H1 (cell line): ENCODE results near the gene MGAT4B. TPM values are rescaled to one million over a fixed set of nuclear protein-coding genes. Genes with fewer than 3 reads are reported as not detected.
A peak's percentile ranks its signal among the peaks of the same experiment; 100 is the strongest.

Experiments
- CTCF ChIA-PET: fragments of 300-600 bp; sonication (Branson Sonifier 250); formaldehyde crosslinking; loops from one replicate; lab custom pipeline; 2021; ENCODE audit not compliant: partially characterized antibody; lab: Charles Lee
- POLR2A ChIA-PET: fragments of 300-600 bp; sonication (Branson Sonifier 250); formaldehyde crosslinking; loops from one replicate; lab custom pipeline; 2021; ENCODE audit warnings: inconsistent platforms; ENCODE audit not compliant: partially characterized antibody; lab: Charles Lee
- DNase-seq, 2 experiments: peaks; one replicate each; pipeline versions ENCODE4 v3.0.0 to v3.0.0-alpha.2; 2010 to 2022; ENCODE audit warnings: low spot score in 2 of 2, low read depth in 1 of 2, mixed read lengths in 1 of 2
- FAIRE-seq: peaks from 2 replicates; lab custom pipeline; 2011; peaks lifted over from hg19 to GRCh38; lab: Jason Lieb, UNC
- H2AFZ ChIP-seq: 2 replicates; pipeline ENCODE4 v1.8.1; 2012; ENCODE audit warnings: low read length, inconsistent platforms
- H2AK5ac ChIP-seq: 2 replicates; pipeline ENCODE4 v1.6.1; 2013; ENCODE audit warnings: low read depth, low read length
- H2BK120ac ChIP-seq: replicated peaks from 2 replicates; pipeline ENCODE3; 2013; ENCODE audit warnings: low read depth, low read length, inconsistent platforms
- H2BK12ac ChIP-seq: 2 replicates; pipeline ENCODE4 v1.6.1; 2013; ENCODE audit warnings: low read depth, low read length
- H2BK15ac ChIP-seq: 2 replicates; pipeline ENCODE4 v1.6.1; 2013; ENCODE audit warnings: low read length
- H2BK20ac ChIP-seq: 2 replicates; pipeline ENCODE4 v1.6.1; 2013; ENCODE audit warnings: low read length
- H2BK5ac ChIP-seq: 2 replicates; pipeline ENCODE4 v1.6.1; 2013; ENCODE audit warnings: low read depth, low read length
- H3K14ac ChIP-seq: 2 replicates; pipeline ENCODE4 v1.6.1; 2013; ENCODE audit warnings: inconsistent platforms; ENCODE audit not compliant: insufficient read length
- H3K18ac ChIP-seq: 2 replicates; pipeline ENCODE4 v1.6.1; 2013; ENCODE audit warnings: low read length; ENCODE audit errors: extremely low read depth
- H3K23ac ChIP-seq: 2 replicates; pipeline ENCODE4 v1.6.1; 2013; ENCODE audit warnings: inconsistent platforms; ENCODE audit not compliant: insufficient read length
- H3K23me2 ChIP-seq: 2 replicates; pipeline ENCODE4 v1.6.1; 2013; ENCODE audit warnings: low read depth, low read length
- H3K27ac ChIP-seq: 2 replicates; pipeline ENCODE4 v1.6.1; 2011; ENCODE audit warnings: low read depth, low read length, inconsistent platforms
- H3K27me3 ChIP-seq, 4 experiments: replicated peaks in 1 of 4; 1 replicate in 1 of 4; 2 replicates in 3 of 4; pipeline versions ENCODE4 v1.6.1 to v1.8.1; 2011 to 2013; ENCODE audit warnings: low read length in 3 of 4, mild to moderate bottlenecking in 3 of 4, inconsistent platforms in 2 of 4, mixed read lengths in 2 of 4, moderate library complexity in 1 of 4; ENCODE audit not compliant: control insufficient read depth in 3 of 4, insufficient read depth in 3 of 4; ENCODE audit errors: extremely low read depth in 1 of 4
- H3K36me3 ChIP-seq, 4 experiments: 2 replicates each; pipeline versions ENCODE4 v1.6.1 to v1.8.1; 2011 to 2013; ENCODE audit warnings: mild to moderate bottlenecking in 4 of 4, low read length in 3 of 4, moderate library complexity in 2 of 4, control low read depth in 1 of 4, inconsistent platforms in 1 of 4; ENCODE audit not compliant: insufficient read depth in 4 of 4, control insufficient read depth in 2 of 4
- H3K4ac ChIP-seq: replicated peaks from 2 replicates; pipeline ENCODE3; 2013; ENCODE audit warnings: low read length, low read depth, mixed read lengths, inconsistent platforms; ENCODE audit not compliant: insufficient read length
- H3K4me1 ChIP-seq, 4 experiments: replicated peaks in 1 of 4; 1 replicate in 1 of 4; 2 replicates in 3 of 4; pipeline versions ENCODE4 v1.6.1 to v1.8.1; 2011 to 2013; ENCODE audit warnings: low read length in 3 of 4, inconsistent platforms in 2 of 4, mixed read lengths in 1 of 4; ENCODE audit not compliant: insufficient read depth in 4 of 4, control insufficient read depth in 3 of 4
- H3K4me2 ChIP-seq, 2 experiments: 2 replicates each; pipeline versions ENCODE4 v1.6.1 to v1.8.1; 2011 to 2013; ENCODE audit warnings: low read depth in 2 of 2, low read length in 2 of 2, control low read depth in 1 of 2, inconsistent platforms in 1 of 2, mild to moderate bottlenecking in 1 of 2; ENCODE audit not compliant: insufficient read depth in 1 of 2
- H3K4me3 ChIP-seq, 4 experiments: fragments of 200-600, 300-600 bp in 1 of 4; sonication (generic), shearing (Covaris generic), sonication (Bioruptor Twin) in 1 of 4; 2 replicates each; pipeline versions ENCODE4 v1.5.1 to v1.8.1; 2011 to 2016; ENCODE audit warnings: low read length in 4 of 4, low read depth in 3 of 4, control low read depth in 2 of 4, inconsistent platforms in 2 of 4, mild to moderate bottlenecking in 2 of 4, mixed read lengths in 1 of 4, moderate library complexity in 1 of 4; ENCODE audit not compliant: insufficient read depth in 2 of 4; ENCODE audit errors: extremely low read depth in 1 of 4
- H3K56ac ChIP-seq: replicated peaks from 2 replicates; pipeline ENCODE3; 2013; ENCODE audit warnings: low read depth, mild to moderate bottlenecking, mixed read lengths, low read length, inconsistent platforms; ENCODE audit not compliant: insufficient read length
- H3K79me1 ChIP-seq: 2 replicates; pipeline ENCODE4 v1.6.1; 2013; ENCODE audit warnings: low read depth, low read length, control low read depth
- H3K79me2 ChIP-seq, 2 experiments: 2 replicates each; pipeline versions ENCODE4 v1.6.1 to v1.8.1; 2012 to 2013; ENCODE audit warnings: low read length in 2 of 2, mild to moderate bottlenecking in 2 of 2, inconsistent platforms in 1 of 2; ENCODE audit not compliant: insufficient read depth in 2 of 2, control insufficient read depth in 1 of 2
- H3K9ac ChIP-seq, 4 experiments: replicated peaks in 1 of 4; 1 replicate in 1 of 4; 2 replicates in 3 of 4; pipeline versions ENCODE4 v1.6.1 to v1.8.1; 2011 to 2013; ENCODE audit warnings: low read depth in 3 of 4, low read length in 3 of 4, control low read depth in 2 of 4, mild to moderate bottlenecking in 2 of 4, moderate library complexity in 2 of 4, inconsistent platforms in 1 of 4; ENCODE audit errors: extremely low read depth in 1 of 4
- H3K9me3 ChIP-seq, 2 experiments: 2 replicates each; pipeline versions ENCODE4 v1.6.1 to v1.8.1; 2012 to 2013; ENCODE audit warnings: mild to moderate bottlenecking in 2 of 2, moderate library complexity in 2 of 2, control low read depth in 1 of 2, inconsistent platforms in 1 of 2, low read depth in 1 of 2, low read length in 1 of 2, mixed read lengths in 1 of 2; ENCODE audit not compliant: insufficient read depth in 2 of 2
- H4K20me1 ChIP-seq, 2 experiments: replicated peaks in 1 of 2; 2 replicates each; pipeline versions ENCODE3 to v1.8.1; 2011 to 2013; ENCODE audit warnings: inconsistent platforms in 2 of 2, low read length in 2 of 2, mild to moderate bottlenecking in 1 of 2; ENCODE audit not compliant: insufficient read depth in 2 of 2, control insufficient read depth in 1 of 2
- H4K5ac ChIP-seq: 2 replicates; pipeline ENCODE4 v1.6.1; 2013; ENCODE audit warnings: low read length, low read depth, mixed read lengths, inconsistent platforms; ENCODE audit not compliant: insufficient read length
- H4K8ac ChIP-seq: 2 replicates; pipeline ENCODE4 v1.8.0; 2013; ENCODE audit warnings: mild to moderate bottlenecking, moderate library complexity, low read length, inconsistent platforms; ENCODE audit not compliant: insufficient read depth; ENCODE audit errors: extremely low read depth
- H4K91ac ChIP-seq: replicated peaks from 2 replicates; pipeline ENCODE3; 2013; ENCODE audit warnings: low read length, mixed read lengths, inconsistent platforms; ENCODE audit not compliant: insufficient read length
- ASH2L ChIP-seq: fragments of 200-600, 300-600 bp; sonication (generic); IDR thresholded peaks from one replicate; pipeline ENCODE4 v1.7.1; 2017; ENCODE audit warnings: low read length
- BRCA1 ChIP-seq: IDR thresholded peaks from 2 replicates; pipeline ENCODE4 v1.6.1; 2012; ENCODE audit warnings: low read depth, low read length, improper control_type of control experiment
- CEBPB ChIP-seq: IDR thresholded peaks from 2 replicates; pipeline ENCODE4 v1.6.1; 2012; ENCODE audit warnings: low read depth, low read length
- KDM4A ChIP-seq: IDR thresholded peaks from one replicate; pipeline ENCODE4 v1.7.1; 2012; ENCODE audit warnings: low read depth, mild to moderate bottlenecking, moderate library complexity, low read length, inconsistent platforms; ENCODE audit not compliant: severe bottlenecking
- POU5F1 ChIP-seq: IDR thresholded peaks from 2 replicates; pipeline ENCODE4 v1.6.1; 2011; ENCODE audit warnings: low read depth, mild to moderate bottlenecking, low read length, moderate library complexity
- RAD21 ChIP-seq, 2 experiments: IDR thresholded peaks in 1 of 2; conservative IDR thresholded peaks in 1 of 2; 2 replicates each; pipeline ENCODE4 v1.6.1; 2011; ENCODE audit warnings: low read depth in 2 of 2, low read length in 2 of 2, improper control_type of control experiment in 1 of 2, inconsistent platforms in 1 of 2, mild to moderate bottlenecking in 1 of 2, moderate library complexity in 1 of 2
- RXRA ChIP-seq: IDR thresholded peaks from 2 replicates; pipeline ENCODE4 v1.6.1; 2011; ENCODE audit warnings: low read depth, mild to moderate bottlenecking, low read length, moderate library complexity; ENCODE audit not compliant: insufficient read depth
- SIRT6 ChIP-seq: IDR thresholded peaks from one replicate; pipeline ENCODE4 v1.7.1; 2012; ENCODE audit warnings: low read length, inconsistent platforms
- SP1 ChIP-seq: IDR thresholded peaks from 2 replicates; pipeline ENCODE4 v1.6.1; 2011; ENCODE audit warnings: low read depth, low read length
- SP2 ChIP-seq: IDR thresholded peaks from 2 replicates; pipeline ENCODE4 v1.6.1; 2012; ENCODE audit warnings: mild to moderate bottlenecking, low read length, inconsistent platforms
- SRF ChIP-seq: IDR thresholded peaks from 2 replicates; pipeline ENCODE4 v1.6.1; 2011; ENCODE audit warnings: mild to moderate bottlenecking, low read depth, low read length, moderate library complexity
- WGBS, 2 experiments: shearing (Covaris generic) in 1 of 2; methylation state at CpG; one replicate each; pipeline versions ENCODE4 v1.1.6 to v1.1.7; 2013 to 2015; ENCODE audit warnings: low lambda C conversion rate in 2 of 2, mixed read lengths in 2 of 2, inconsistent platforms in 1 of 2, low coverage in 1 of 2, missing lambda C conversion rate in 1 of 2; ENCODE audit not compliant: insufficient replicate concordance in 2 of 2, insufficient coverage in 1 of 2, insufficient read length in 1 of 2; ENCODE audit errors: extremely low coverage in 1 of 2, missing lambda C conversion rate in 1 of 2; 5-methylcytosine and 5-hydroxymethylcytosine counted together
- polyA plus RNA-seq, 7 experiments: library from polyadenylated mRNA; depleted of rRNA in 3 of 7; stranded (reverse) in 5 of 7; unstranded in 2 of 7; fragments of >200 nt in 5 of 7; fragments of 200-250 nt in 2 of 7; gene quantifications; 1 replicate in 5 of 7; 2 replicates in 1 of 7; 4 replicates in 1 of 7; pipeline versions ENCODE4 v1.2.1 to v1.2.3, GENCODE V29; 2011 to 2013; ENCODE audit warnings: missing spikeins in 2 of 7, mixed read lengths in 2 of 7
- total RNA-seq: library from RNA; stranded (reverse); fragmentation: NEBNext Ultra II Directional; extraction: Animal tissue kit (Norgen Biotek cat#: 25700); gene quantifications from 2 replicates; pipeline ENCODE4 v1.2.1, GENCODE V29; 2021

The MGAT4B gene
- total and polyA plus RNA-seq, 2 of the 8 experiments (the other 6 are each of a cell fraction or from before 2014, with no cell fraction given), result 116 to 128 TPM

GRCh38 chr5:179803651-179804554 is 2.8 kb downstream of the MGAT4B start:
- no peak overlapping the region for H2AFZ ChIP-seq
- H3K18ac ChIP-seq, result no peak overlapping the region; the same call in 1 of the 2 replicates
- FAIRE-seq, result no peak
- peak overlapping the region in 2 of 4 experiments; percentile 22 to 23; a peak in 3 of 8 replicates for H3K4me3 ChIP-seq
- peak in 1 of 2 experiments; percentile 44 for DNase-seq
- 78% methylated on average over 18 of the region's 18 CpGs; no CpG with 5 or more reads in 1 of the 2 experiments for whole genome bisulfite sequencing, 2 experiments
- peaks cover 0 to 32% (median 30%) of the 10 kb centered on the region in 4 experiments; a peak in 6 of 7 replicates for H3K4me1 ChIP-seq
- 0 out of 7 replicates have a peak overlapping the region, but pooled peaks of 1 of the 4 experiments have one; percentile 15 for H3K9ac ChIP-seq
- H3K79me2 ChIP-seq, result peaks cover 0 to 22% of the 10 kb centered on the region in 2 experiments; a peak in 2 of 4 replicates
- 0 out of 2 replicates have a peak overlapping the region, but pooled peaks have one; percentile 53 for H2AK5ac ChIP-seq
- H3K27ac ChIP-seq, result no peak overlapping the region
- H3K56ac ChIP-seq, result no peak overlapping the region
- H3K23me2 ChIP-seq, result peaks cover 10% of the 10 kb centered on the region; the same call in 1 of the 2 replicates
- H3K9me3 ChIP-seq, result no peaks in the 10 kb centered on the region
- H3K4ac ChIP-seq, result no peak overlapping the region
- no peak overlapping the region for H2BK12ac ChIP-seq
- peaks cover 4 to 15% (median 12%) of the 10 kb centered on the region in 4 experiments; a peak in 6 of 8 replicates for H3K36me3 ChIP-seq
- no peak overlapping the region for H4K5ac ChIP-seq
- peaks cover 8 to 26% of the 10 kb centered on the region in 2 experiments for H4K20me1 ChIP-seq
- 0 out of 2 replicates have a peak overlapping the region, but pooled peaks have one; percentile 20 for H2BK5ac ChIP-seq
- H3K4me2 ChIP-seq, result peak overlapping the region; percentile 36 to 75; a peak in 3 of 4 replicates
- H2BK15ac ChIP-seq, result 0 out of 2 replicates have a peak overlapping the region, but pooled peaks have one; percentile 61
- CTCF ChIA-PET, result interaction anchor here (0.9 to 3.9 kb wide), 7 partner anchors 10 to 67 kb away, joined by 3 to 23 read pairs (median 4); no protein-coding TSS in a partner anchor
- no peak overlapping the region for H3K23ac ChIP-seq
- H2BK20ac ChIP-seq, result 0 out of 2 replicates have a peak overlapping the region, but pooled peaks have one; percentile 48
- no peak overlapping the region; the same call in 1 of the 2 replicates for H4K8ac ChIP-seq
- POLR2A ChIA-PET, result interaction anchor here (0.7 to 16.9 kb wide), 5 partner anchors 10 to 180 kb away, joined by 3 to 207 read pairs (median 4); partner anchors contain the start of genes HNRNPH1, LTC4S and SQSTM1
- H3K27me3 ChIP-seq, result no peaks in the 10 kb centered on the region
- H3K79me1 ChIP-seq, result peaks cover 11% of the 10 kb centered on the region
- no peak overlapping the region for H4K91ac ChIP-seq
- H2BK120ac ChIP-seq, result no peak overlapping the region
- no peak overlapping the region for H3K14ac ChIP-seq
- TF ChIP-seq SIRT6 (no peak), SP2 (no peak), POU5F1 (no peak), SRF (no peak), KDM4A (no peak), CEBPB (no peak), SP1 (no peak), RAD21 (IDR thresholded peaks at IDR 0.05 in 1 of 2, conservative IDR thresholded peaks at IDR 0.05 in 1 of 2; ENCODE audit: low read depth in 2 of 2, low read length in 2 of 2) (no peak), RXRA (no peak), BRCA1 (no peak), ASH2L (no peak)
